Parathyroid adenoma (tissue), 2 donors: ENCODE data around the gene NR1I3.

ENCODE experiments used
- H2AFZ ChIP-seq: fragments of 300-600 bp; sonication (generic); one replicate; pipeline ENCODE4 v1.7.0; 2017; ENCODE audit warnings: antibody characterized with exemption, mild to moderate bottlenecking
- H3K27ac ChIP-seq: fragments of 300-600 bp; sonication (generic); one replicate; pipeline ENCODE4 v1.7.0; 2017
- H3K27me3 ChIP-seq: fragments of 300-600 bp; sonication (generic); one replicate; pipeline ENCODE4 v1.7.0; 2017; ENCODE audit warnings: low read length; ENCODE audit not compliant: control insufficient read depth, insufficient read depth
- H3K36me3 ChIP-seq: fragments of 300-600 bp; sonication (generic); one replicate; pipeline ENCODE4 v1.7.0; 2017; ENCODE audit warnings: low read length; ENCODE audit not compliant: control insufficient read depth, insufficient read depth
- H3K4me1 ChIP-seq: fragments of 300-600 bp; sonication (generic); one replicate; pipeline ENCODE4 v1.7.0; 2017; ENCODE audit warnings: control low read depth
- H3K4me2 ChIP-seq: fragments of 300-600 bp; sonication (generic); one replicate; pipeline ENCODE4 v1.7.0; 2017; ENCODE audit warnings: low read length
- H3K4me3 ChIP-seq: fragments of 300-600 bp; sonication (generic); one replicate; pipeline ENCODE4 v1.7.0; 2017; ENCODE audit warnings: low read depth, low read length
- H3K79me2 ChIP-seq: fragments of 300-600 bp; sonication (generic); one replicate; pipeline ENCODE4 v1.7.0; 2017; ENCODE audit warnings: control low read depth
- H3K9ac ChIP-seq: fragments of 300-600 bp; sonication (generic); one replicate; pipeline ENCODE4 v1.7.0; 2017; ENCODE audit warnings: mild to moderate bottlenecking
- H3K9me3 ChIP-seq: fragments of 300-600 bp; sonication (generic); one replicate; pipeline ENCODE4 v1.7.0; 2017; ENCODE audit warnings: low read length; ENCODE audit not compliant: control insufficient read depth
- TF ChIP-seq, protein P1 (sequence below): fragments of 300-600 bp; sonication (generic); IDR thresholded peaks from one replicate; pipeline ENCODE4 v1.7.0; 2017; ENCODE audit warnings: antibody characterized with exemption, mild to moderate bottlenecking
- donor health status: primary hyperparathyroidism.

Gene NR1I3

DNA sequence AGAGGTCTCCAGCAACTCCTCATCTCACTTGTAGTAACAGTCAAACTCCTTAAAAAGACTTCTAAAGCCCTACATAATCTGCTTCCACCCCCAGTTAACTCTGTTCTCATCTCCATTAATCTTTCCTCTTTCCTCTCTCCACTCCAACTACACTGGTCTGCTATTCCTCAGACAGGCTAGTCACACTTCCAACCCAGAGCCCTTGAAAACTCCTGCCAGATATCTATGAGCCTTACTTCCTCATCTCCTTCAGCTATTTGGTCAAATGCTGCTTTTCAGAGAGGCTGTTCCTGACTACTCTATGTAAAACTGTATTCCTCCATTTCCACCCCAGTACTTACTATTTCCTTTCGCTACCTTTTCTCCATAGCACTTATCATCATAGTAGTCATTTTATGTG, 45.0 kb upstream of the NR1I3 start:
- Histone ChIP-seq H3K79me2 (no peaks in the 10 kb centered on the region), H2AFZ (no peak overlapping the region), H3K4me2 (no peak overlapping the region), H3K36me3 (no peaks in the 10 kb centered on the region), H3K9ac (no peak overlapping the region), H3K27me3 (no peaks in the 10 kb centered on the region), H3K27ac (no peak overlapping the region), H3K4me3 (no peak overlapping the region), H3K9me3 (no peaks in the 10 kb centered on the region), H3K4me1 (no peaks in the 10 kb centered on the region)
- TF ChIP-seq, protein P1, sequence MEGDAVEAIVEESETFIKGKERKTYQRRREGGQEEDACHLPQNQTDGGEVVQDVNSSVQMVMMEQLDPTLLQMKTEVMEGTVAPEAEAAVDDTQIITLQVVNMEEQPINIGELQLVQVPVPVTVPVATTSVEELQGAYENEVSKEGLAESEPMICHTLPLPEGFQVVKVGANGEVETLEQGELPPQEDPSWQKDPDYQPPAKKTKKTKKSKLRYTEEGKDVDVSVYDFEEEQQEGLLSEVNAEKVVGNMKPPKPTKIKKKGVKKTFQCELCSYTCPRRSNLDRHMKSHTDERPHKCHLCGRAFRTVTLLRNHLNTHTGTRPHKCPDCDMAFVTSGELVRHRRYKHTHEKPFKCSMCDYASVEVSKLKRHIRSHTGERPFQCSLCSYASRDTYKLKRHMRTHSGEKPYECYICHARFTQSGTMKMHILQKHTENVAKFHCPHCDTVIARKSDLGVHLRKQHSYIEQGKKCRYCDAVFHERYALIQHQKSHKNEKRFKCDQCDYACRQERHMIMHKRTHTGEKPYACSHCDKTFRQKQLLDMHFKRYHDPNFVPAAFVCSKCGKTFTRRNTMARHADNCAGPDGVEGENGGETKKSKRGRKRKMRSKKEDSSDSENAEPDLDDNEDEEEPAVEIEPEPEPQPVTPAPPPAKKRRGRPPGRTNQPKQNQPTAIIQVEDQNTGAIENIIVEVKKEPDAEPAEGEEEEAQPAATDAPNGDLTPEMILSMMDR, result no peak

DNA sequence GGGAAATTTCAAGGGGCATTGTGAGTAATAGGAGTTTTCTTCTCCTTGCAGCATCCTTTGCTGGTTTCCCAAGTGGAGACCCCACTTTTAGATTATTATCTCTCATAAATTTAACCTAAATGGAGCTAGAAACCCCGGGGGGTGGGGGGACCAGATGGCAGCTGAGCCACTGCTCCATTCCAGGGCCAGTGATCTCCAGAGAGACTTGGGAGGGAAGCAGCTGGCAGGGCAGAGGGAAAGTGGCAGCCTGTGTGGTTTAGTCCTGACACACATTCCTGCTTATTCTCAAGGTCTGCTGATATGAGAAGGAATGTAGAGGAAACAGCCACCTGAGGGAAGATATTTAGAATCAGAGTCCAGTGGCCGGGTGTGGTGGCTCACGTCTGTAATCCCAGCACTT, 36.9 kb upstream of the NR1I3 start:
- H3K79me2 ChIP-seq, result no peaks in the 10 kb centered on the region
- H3K27ac ChIP-seq, result no peak overlapping the region
- H3K27me3 ChIP-seq, result no peaks in the 10 kb centered on the region
- no peaks in the 10 kb centered on the region for H3K36me3 ChIP-seq
- H3K4me3 ChIP-seq, result no peak overlapping the region
- H2AFZ ChIP-seq, result no peak overlapping the region
- H3K9me3 ChIP-seq, result no peaks in the 10 kb centered on the region
- TF ChIP-seq, protein P1, result no peak
- no peaks in the 10 kb centered on the region for H3K4me1 ChIP-seq
- H3K4me2 ChIP-seq, result no peak overlapping the region
- no peak overlapping the region for H3K9ac ChIP-seq

DNA sequence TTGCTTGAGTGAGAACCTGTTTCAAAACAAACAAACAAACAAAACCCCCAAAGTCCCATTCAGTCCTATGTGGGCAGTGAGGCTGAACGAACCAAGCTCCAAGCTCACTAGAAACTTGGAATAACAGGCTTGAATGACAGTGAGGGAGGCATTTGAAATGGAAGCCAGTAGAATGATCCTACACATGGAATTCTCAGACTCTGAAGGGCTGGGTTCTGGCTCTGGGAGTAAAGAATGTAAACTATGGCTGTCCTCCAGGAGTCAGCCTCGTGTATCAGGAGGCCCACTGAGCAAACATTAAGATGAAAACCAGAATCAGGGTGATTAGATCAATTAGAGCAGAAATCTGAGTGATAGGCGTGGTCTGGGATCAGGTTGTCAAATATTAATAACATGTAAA, 35.4 kb upstream of the NR1I3 start:
- no peak overlapping the region for H3K4me2 ChIP-seq
- no peaks in the 10 kb centered on the region for H3K79me2 ChIP-seq
- TF ChIP-seq, protein P1, result no peak
- H3K4me3 ChIP-seq, result no peak overlapping the region
- H3K4me1 ChIP-seq, result no peaks in the 10 kb centered on the region
- no peaks in the 10 kb centered on the region for H3K27me3 ChIP-seq
- no peaks in the 10 kb centered on the region for H3K36me3 ChIP-seq
- H3K9ac ChIP-seq, result no peak overlapping the region
- H3K9me3 ChIP-seq, result no peaks in the 10 kb centered on the region
- no peak overlapping the region for H3K27ac ChIP-seq
- no peak overlapping the region for H2AFZ ChIP-seq

DNA sequence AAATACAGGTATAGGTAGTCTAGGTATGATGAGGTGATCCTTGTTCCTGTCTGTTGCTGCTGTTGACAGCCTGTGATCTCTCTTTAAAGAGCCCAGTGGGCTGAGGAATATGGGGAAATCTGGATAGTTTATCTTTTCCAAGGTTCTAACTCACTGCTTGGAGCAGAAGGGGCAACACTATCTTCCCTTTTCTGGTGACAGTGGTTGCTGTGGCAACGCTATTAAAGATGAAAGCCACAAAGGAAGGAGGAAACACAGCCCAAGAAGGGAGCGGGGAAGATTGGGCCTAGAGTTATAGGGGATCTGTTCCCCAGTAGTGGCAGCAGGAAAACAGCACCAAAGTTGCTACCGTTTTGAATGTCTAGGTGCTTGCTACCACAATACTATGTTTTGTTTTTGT, 29.3 kb upstream of the NR1I3 start:
- H3K4me3 ChIP-seq, result no peak overlapping the region
- no peak overlapping the region for H3K27ac ChIP-seq
- TF ChIP-seq, protein P1, result no peak
- H3K79me2 ChIP-seq, result no peaks in the 10 kb centered on the region
- H3K9ac ChIP-seq, result no peak overlapping the region
- H3K4me1 ChIP-seq, result no peaks in the 10 kb centered on the region
- no peak overlapping the region for H2AFZ ChIP-seq
- H3K4me2 ChIP-seq, result no peak overlapping the region
- H3K36me3 ChIP-seq, result no peaks in the 10 kb centered on the region
- H3K9me3 ChIP-seq, result no peaks in the 10 kb centered on the region
- no peaks in the 10 kb centered on the region for H3K27me3 ChIP-seq

DNA sequence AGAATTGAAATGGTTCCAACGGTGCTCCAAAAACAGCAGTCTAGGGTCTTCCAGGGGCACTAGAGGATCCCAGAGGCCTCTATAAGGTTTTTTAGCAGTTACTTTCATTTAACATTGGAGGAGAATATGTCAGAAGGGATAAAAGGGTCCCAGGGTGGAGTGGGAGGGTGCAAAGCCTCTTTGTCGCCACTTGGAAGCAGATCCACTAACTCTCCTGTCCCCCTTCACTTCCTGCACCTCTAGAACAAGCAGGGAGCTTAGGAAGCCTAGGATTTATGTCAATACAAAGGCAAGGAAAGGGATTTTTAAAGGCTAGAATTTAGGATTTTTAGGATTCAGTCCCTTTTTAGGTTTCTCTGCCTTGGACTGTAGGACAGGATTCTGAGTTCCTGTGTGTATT, 28.8 kb upstream of the NR1I3 start:
- Histone ChIP-seq H3K27me3 (no peaks in the 10 kb centered on the region), H3K9me3 (no peaks in the 10 kb centered on the region), H3K9ac (no peak overlapping the region), H3K4me3 (no peak overlapping the region), H3K4me1 (no peaks in the 10 kb centered on the region), H3K4me2 (no peak overlapping the region), H3K27ac (no peak overlapping the region), H3K79me2 (no peaks in the 10 kb centered on the region), H3K36me3 (no peaks in the 10 kb centered on the region), H2AFZ (no peak overlapping the region)
- TF ChIP-seq, protein P1, result no peak
